KOPT-K1 (cell line): Measurements from ENCODE around the gene CCDC196.
"Not testable (repeated sequence)": the region's sequence is repeated elsewhere in the genome, so short reads cannot be mapped to it uniquely, and the experiment has no call there.

ENCODE experiments used
- H3K27ac ChIP-seq: fragments of 200-600 bp; sonication (generic); 2 replicates; pipeline ENCODE4 v1.5.1; 2016; ENCODE audit warnings: antibody characterized with exemption, mild to moderate bottlenecking, low read depth, low read length; ENCODE audit not compliant: poor library complexity, severe bottlenecking
- H3K36me3 ChIP-seq: fragments of 200-600 bp; sonication (generic); 2 replicates; pipeline ENCODE4 v1.5.1; 2017; ENCODE audit warnings: antibody characterized with exemption, mild to moderate bottlenecking, low read length, moderate library complexity; ENCODE audit not compliant: insufficient read depth
- H3K9me3 ChIP-seq: fragments of 200-600 bp; sonication (generic); 2 replicates; pipeline ENCODE4 v1.5.1; 2017; ENCODE audit warnings: antibody characterized with exemption, low read length, mild to moderate bottlenecking; ENCODE audit not compliant: insufficient read depth, poor library complexity, severe bottlenecking

The CCDC196 gene

DNA sequence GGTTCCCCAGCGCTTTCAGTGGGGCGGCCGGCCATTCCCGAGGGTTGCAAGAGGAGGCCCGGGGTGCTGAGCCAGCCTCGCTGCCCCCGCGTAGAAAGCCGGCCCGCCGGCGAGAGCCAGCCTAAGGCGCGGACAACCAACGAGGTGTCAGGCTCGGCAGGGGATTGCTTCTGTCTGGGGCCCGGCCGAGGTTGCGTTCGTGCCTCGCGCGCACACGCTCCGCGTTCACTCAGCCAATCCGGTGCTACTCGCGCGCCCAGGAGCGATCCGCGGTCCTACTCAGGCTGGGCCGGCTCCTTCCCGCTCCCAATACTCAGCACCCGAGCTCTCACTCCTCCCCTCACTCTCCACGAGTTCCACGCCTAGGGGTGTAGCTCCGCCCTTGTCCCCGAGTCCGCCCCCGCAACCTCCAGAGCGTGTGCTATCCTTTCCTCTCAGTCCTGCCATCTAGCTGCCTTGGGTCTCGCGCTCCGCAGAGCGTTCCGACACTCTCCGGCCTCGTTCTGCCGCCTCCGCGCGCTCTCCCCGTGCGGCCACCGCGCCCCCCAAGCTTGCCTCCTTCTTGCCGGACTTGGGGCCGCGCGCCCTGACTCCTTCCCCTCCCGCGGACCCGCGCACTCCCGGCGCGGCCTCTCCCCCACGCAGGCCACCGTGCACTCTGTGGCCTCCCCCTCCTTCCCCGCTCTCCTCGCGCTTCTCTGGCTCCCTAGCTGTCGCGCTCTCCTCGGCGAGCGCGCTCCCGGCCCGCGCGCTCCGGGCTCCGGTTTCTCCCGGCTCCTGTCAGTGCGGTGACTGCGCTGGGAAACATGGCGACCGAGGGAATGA is 21.8 kb downstream of the CCDC196 start, which contains the start of gene GPHN:
GPHN (plus strand) TSS at position 426 of the 825 bp plus-strand sequence.
- H3K36me3 ChIP-seq = no peaks in the 10 kb centered on the region
- H3K27ac ChIP-seq = no peak within 1 kb of the TSS

DNA sequence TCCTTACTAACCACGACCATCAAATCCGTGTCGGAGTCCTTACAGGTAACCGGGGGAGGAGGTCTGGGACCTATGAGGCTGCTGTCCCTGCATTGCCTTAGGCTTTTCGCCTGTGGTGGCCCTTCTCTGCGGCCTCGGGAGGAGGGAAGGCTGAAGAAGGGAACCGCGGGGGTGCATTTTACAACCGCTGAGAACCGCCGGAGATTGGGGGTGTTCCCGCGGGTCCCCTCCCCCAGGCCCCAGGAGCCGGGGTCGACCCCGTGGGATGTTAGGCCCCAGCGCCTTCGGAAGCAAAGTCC is 22.3 kb downstream of the CCDC196 start:
- Histone ChIP-seq H3K27ac (no peak overlapping the region), H3K9me3 (peaks cover 22% of the 10 kb centered on the region), H3K36me3 (no peaks in the 10 kb centered on the region)

More for the DNA sequence above, 21.8 kb downstream of the CCDC196 start, which contains the start of gene GPHN:
- H3K9me3 ChIP-seq = peaks cover 22% of the 10 kb centered on the region

DNA sequence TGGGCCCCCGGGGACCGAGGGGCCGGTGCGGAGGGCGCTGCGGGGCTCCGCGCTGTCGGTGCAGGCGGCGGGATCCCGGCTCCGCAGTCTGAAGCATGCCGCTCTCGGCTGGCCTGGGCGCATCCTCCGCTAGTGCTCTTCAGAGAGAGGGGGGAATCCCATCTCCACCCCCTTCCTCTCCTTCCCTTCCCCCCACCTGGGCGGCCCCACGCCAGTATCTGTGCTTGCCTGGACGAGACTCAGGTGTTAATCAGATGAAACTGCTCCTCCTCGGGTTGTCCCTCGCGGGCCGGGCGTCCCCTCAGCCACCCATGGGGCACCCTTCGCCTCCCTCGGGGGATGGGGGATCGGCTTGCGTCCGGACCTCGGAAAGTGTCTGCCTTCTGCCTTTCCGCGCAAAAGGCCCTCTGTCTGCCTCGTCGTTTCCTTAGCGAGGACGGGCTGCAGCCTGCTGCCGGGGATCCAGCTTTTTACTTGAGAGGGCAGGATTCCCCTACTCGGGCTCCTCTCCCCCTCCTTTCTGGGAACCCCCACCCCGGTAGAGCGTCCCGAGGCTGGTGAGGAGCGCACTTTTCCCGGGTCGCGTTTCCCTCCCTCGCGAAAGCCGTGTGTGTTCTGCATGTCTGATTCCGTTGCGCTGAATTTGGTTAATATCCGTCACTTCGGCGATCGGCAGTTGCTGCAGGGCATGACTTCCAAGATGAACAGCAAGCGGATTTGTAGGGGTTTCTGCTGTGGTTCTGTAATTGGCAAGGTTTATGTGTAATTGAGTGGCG is 22.9 kb downstream of the CCDC196 start:
- no peak overlapping the region for H3K27ac ChIP-seq
- H3K9me3 ChIP-seq = peaks cover 22% of the 10 kb centered on the region
- no peaks in the 10 kb centered on the region for H3K36me3 ChIP-seq

DNA sequence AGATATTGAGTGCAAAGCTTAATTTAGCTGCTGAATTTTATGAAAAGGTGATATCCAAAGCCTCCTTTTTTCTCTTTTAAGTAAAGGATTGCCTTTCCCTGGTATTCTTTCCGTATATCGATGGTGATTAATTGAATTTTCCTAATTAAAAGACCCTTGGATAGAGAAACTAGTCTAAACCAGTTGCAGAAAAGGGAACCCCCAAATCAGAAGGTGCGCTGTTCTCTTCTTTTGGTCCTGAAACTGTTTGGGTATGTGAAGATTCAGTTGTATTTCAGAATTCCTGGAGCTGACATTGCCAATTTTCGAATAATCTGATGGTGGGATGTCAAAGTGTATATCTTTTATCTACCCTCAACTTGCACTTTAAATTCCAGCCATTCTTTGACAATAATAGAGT is 23.7 kb downstream of the CCDC196 start:
- H3K9me3 ChIP-seq = peaks cover 22% of the 10 kb centered on the region
- no peak overlapping the region for H3K27ac ChIP-seq
- no peaks in the 10 kb centered on the region for H3K36me3 ChIP-seq

DNA sequence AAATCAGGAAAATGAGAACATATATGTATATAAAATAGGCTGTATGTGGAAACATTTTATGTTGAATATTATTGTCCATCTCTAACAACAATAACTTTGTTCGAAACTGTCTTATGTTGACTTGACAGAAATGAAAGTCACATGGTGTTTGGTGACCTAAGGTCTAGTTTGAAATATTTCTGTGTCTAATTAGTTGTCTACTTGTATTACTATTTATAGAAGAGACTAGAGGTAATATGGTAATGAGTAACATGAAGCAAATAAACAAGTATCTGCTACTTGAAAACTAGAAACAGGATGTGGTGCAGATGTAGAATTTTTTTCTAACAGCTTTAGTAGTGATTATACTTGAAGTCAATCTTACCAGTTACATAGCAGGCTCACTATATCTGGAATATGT is 25.7 kb downstream of the CCDC196 start:
- Histone ChIP-seq H3K27ac (no peak overlapping the region), H3K9me3 (peaks cover 22% of the 10 kb centered on the region)

DNA sequence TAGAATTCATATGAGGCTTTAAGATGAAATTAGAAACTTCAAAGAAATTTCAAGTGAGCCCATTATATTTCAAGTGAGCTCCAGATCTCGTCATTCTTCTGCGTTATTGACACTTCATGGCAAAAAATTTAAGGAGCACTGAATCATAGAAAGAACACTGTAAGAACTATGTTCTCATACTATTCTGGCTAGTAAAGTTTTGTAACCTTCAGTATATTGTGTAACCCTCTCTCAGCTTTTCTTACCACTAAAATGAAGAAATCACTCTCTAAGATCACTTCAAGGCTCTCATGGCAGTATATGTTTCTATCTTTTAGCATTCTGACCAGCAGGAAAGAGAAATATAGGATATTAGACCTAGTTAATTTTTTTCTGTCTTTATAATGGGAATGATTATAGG is 28.0 kb downstream of the CCDC196 start:
- peaks cover 3% of the 10 kb centered on the region for H3K9me3 ChIP-seq
- no peaks in the 10 kb centered on the region for H3K36me3 ChIP-seq
- H3K27ac ChIP-seq = no peak overlapping the region

More for the DNA sequence above, 25.7 kb downstream of the CCDC196 start:
- H3K36me3 ChIP-seq = no peaks in the 10 kb centered on the region

DNA sequence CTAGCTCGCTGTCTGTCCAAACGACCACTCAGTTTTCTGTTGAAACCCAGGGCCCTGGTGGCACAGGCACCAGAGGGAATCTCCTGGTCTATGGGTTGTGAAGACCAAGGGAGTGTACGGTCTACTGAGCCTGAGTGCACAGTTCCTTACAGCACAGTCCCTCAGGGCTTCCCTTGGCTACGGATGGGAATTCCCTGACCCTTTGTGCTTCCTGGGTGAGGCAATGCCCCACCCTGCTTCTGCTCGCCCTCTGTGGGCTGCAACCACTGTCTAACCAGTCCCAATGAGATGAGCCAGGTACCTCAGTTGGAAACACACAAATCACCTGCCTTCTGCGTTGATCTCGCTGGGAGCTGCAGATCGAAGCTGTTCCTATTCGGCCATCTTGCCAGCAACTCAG is 44.4 kb downstream of the CCDC196 start:
- Histone ChIP-seq H3K9me3 (no peaks in the 10 kb centered on the region), H3K27ac (no peak overlapping the region)

DNA sequence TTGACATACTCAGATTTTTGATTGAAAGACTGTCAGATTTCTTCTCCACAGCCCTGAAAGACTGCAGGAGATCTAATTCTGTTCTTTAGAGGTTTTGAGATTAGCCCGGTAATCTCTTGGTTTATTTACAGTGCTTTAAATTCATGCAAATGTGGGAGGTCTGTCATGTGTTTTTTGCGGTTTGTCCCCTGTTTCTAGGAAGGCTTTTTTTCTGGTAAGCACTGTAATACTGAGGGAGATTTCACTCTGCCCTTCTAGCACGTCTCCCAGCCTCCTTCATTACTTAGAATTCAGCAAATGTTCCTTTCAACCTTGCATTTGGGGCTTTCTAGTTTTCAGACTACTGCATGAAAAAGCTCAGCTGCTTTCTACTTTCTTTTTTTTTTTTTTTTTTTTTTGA is 52.9 kb downstream of the CCDC196 start:
- Histone ChIP-seq H3K27ac (no peak overlapping the region), H3K9me3 (no peaks in the 10 kb centered on the region)

More for the DNA sequence above, 44.4 kb downstream of the CCDC196 start:
- H3K36me3 ChIP-seq = no peaks in the 10 kb centered on the region

DNA sequence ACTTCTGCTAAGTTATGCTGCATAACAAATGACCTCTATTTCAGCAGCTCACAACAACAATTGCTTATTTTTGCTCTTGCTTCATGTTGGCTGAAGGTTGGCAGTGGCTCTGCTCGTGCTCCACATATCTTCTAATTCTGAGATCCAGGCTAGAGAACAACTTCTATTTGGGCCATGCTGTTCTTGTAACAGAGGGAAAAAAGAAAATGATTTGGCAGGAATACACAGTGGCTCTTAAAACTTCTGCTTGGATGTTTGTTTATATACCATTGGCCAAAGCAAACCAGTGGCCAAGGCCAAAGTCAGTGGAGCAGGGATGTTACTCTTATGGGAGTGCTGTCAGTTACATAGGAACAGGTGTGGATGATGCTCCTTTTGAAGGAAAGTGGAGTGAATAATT is 53.9 kb downstream of the CCDC196 start:
- Histone ChIP-seq H3K9me3 (no peaks in the 10 kb centered on the region), H3K27ac (no peak overlapping the region), H3K36me3 (no peaks in the 10 kb centered on the region)

More for the DNA sequence above, 52.9 kb downstream of the CCDC196 start:
- no peaks in the 10 kb centered on the region for H3K36me3 ChIP-seq

DNA sequence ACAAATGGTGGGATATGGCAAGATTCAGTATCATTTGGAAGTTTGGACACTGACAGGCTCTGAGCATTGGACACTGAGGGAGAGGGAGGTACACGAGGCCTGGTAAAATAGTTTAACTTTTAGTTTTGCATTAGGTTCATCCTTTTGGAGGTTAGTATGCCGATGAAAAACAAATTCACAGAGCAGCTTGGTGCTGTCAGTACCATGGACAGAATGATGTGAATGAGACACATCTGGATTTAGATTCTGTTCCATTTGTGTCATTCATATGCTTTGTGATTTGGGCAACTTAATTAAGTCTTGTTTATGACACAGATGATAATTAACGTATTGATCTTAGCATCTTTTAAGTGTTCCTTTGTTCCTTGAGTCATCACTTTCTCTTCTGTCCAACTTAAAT is 55.5 kb downstream of the CCDC196 start:
- Histone ChIP-seq H3K27ac (no peak overlapping the region), H3K9me3 (no peaks in the 10 kb centered on the region), H3K36me3 (no peaks in the 10 kb centered on the region)

DNA sequence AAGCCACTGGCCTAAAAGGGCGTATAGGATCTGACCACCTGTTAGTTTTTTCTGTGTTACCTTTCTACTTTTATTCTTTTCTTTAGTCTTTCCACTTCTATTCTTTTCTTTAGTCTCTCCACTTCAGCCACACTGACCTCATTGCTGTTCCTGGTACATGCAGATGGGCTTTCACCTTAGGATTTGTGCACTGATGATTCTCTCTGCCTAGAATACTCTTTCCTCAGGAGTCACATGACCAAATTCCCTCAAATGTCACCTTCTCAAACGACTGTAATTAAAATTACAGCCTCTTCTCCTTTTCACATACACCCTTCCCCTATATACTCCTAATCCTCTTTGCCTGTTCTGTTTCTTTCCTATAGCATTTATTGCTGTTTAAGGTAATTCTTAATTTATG is 57.8 kb downstream of the CCDC196 start:
- Histone ChIP-seq H3K27ac (no peak overlapping the region), H3K9me3 (no peaks in the 10 kb centered on the region), H3K36me3 (no peaks in the 10 kb centered on the region)

DNA sequence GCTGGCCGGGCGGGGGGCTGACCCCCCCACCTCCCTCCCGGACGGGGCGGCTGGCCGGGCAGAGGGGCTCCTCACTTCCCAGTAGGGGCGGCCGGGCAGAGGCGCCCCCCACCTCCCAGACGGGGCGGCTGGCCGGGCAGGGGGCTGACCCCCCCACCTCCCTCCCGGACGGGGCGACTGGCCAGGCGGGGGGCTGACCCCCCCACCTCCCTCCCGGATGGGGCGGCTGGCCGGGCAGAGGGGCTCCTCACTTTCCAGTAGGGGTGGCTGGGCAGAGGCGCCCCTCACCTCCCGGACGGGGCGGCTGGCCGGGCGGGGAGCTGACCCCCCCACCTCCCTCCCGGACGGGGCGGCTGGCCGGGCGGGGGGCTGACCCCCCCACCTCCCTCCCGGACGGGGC is 59.0 kb downstream of the CCDC196 start:
- H3K27ac ChIP-seq, H3K9me3 ChIP-seq, H3K36me3 ChIP-seq: not testable (repeated sequence)

DNA sequence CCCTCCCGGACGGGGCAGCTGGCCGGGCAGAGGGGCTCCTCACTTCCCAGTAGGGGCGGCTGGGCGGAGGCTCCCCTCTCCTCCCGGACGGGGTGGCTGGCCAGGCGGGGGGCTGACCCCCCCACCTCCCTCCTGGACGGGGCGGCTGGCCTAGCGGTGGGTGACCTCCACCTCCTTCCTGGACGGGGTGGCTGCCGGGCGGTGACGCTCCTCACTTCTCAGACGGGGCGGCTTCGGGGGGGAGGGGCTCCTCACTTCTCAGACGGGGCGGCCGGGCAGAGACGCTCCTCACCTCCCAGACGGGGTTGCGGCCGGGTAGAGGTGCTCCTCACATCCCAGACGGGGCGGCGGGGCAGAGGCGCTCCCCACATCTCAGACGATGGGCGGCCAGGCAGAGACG is 59.6 kb downstream of the CCDC196 start:
- H3K9me3 ChIP-seq, H3K27ac ChIP-seq, H3K36me3 ChIP-seq: not testable (repeated sequence)
